H9 (cell line): ENCODE results near the gene HCFC1. TPM values are rescaled to one million over a fixed set of nuclear protein-coding genes. Genes with fewer than 3 reads are reported as not detected.
A peak's percentile ranks its signal among the peaks of the same experiment; 100 is the strongest.

Experiments used
- DNase-seq: peaks from one replicate; pipeline ENCODE4 v3.0.0-alpha.2; 2017
- H2AFZ ChIP-seq: one replicate; pipeline ENCODE4 v1.6.1; 2013; ENCODE audit warnings: mild to moderate bottlenecking, low read length, control low read depth, moderate library complexity
- H2AK5ac ChIP-seq: 2 replicates; pipeline ENCODE4 v1.6.1; 2013; ENCODE audit warnings: low read length, control low read depth, mixed read lengths; ENCODE audit not compliant: insufficient read length
- H2BK120ac ChIP-seq: one replicate; pipeline ENCODE4 v1.6.1; 2013; ENCODE audit warnings: low read depth, mild to moderate bottlenecking, low read length, control low read depth, inconsistent platforms; ENCODE audit not compliant: poor library complexity, severe bottlenecking
- H2BK12ac ChIP-seq: 2 replicates; pipeline ENCODE4 v1.6.1; 2013; ENCODE audit warnings: low read length, control low read depth, mixed read lengths, low read depth; ENCODE audit not compliant: insufficient read length
- H2BK15ac ChIP-seq: 2 replicates; pipeline ENCODE4 v1.6.1; 2013; ENCODE audit warnings: low read depth, low read length, control low read depth
- H2BK20ac ChIP-seq: one replicate; pipeline ENCODE4 v1.6.1; 2013; ENCODE audit warnings: low read depth, mild to moderate bottlenecking, low read length, control low read depth, inconsistent platforms; ENCODE audit not compliant: poor library complexity, severe bottlenecking
- H2BK5ac ChIP-seq: 2 replicates; pipeline ENCODE4 v1.6.1; 2013; ENCODE audit warnings: low read length, control low read depth, mixed read lengths; ENCODE audit not compliant: insufficient read length
- H3K14ac ChIP-seq: 2 replicates; pipeline ENCODE4 v1.6.1; 2013; ENCODE audit warnings: low read length, control low read depth; ENCODE audit not compliant: insufficient read depth
- H3K18ac ChIP-seq: 2 replicates; pipeline ENCODE4 v1.6.1; 2013; ENCODE audit warnings: low read depth, mild to moderate bottlenecking, mixed read lengths, low read length, control low read depth; ENCODE audit not compliant: insufficient read length
- H3K23ac ChIP-seq: 2 replicates; pipeline ENCODE4 v1.6.1; 2013; ENCODE audit warnings: low read length, control low read depth, mixed read lengths, low read depth; ENCODE audit not compliant: insufficient read length
- H3K23me2 ChIP-seq: 2 replicates; pipeline ENCODE4 v1.6.1; 2013; ENCODE audit warnings: low read depth, mild to moderate bottlenecking, mixed read lengths, low read length, control low read depth; ENCODE audit not compliant: insufficient read length, poor library complexity, severe bottlenecking
- H3K27ac ChIP-seq: 2 replicates; pipeline ENCODE4 v1.5.1; 2013; ENCODE audit warnings: low read length, control low read depth, mixed read lengths, low read depth; ENCODE audit not compliant: insufficient read length
- H3K27me3 ChIP-seq: 2 replicates; pipeline ENCODE4 v1.6.1; 2013; ENCODE audit warnings: low read length, control low read depth, inconsistent platforms; ENCODE audit not compliant: insufficient read depth
- H3K4ac ChIP-seq: 2 replicates; pipeline ENCODE4 v1.6.1; 2013; ENCODE audit warnings: low read depth, mild to moderate bottlenecking, control low read depth, inconsistent platforms, low read length, moderate library complexity
- H3K4me1 ChIP-seq: 2 replicates; pipeline ENCODE4 v1.6.1; 2013; ENCODE audit warnings: low read length, control low read depth, inconsistent platforms; ENCODE audit not compliant: insufficient read depth
- H3K4me2 ChIP-seq: 2 replicates; pipeline ENCODE4 v1.6.1; 2013; ENCODE audit warnings: low read length, control low read depth, mixed read lengths; ENCODE audit not compliant: insufficient read length, insufficient read depth
- H3K56ac ChIP-seq: 2 replicates; pipeline ENCODE4 v1.6.1; 2013; ENCODE audit warnings: low read depth, mild to moderate bottlenecking, mixed read lengths, low read length, control low read depth; ENCODE audit not compliant: insufficient read length
- H3K79me1 ChIP-seq: 2 replicates; pipeline ENCODE4 v1.6.1; 2013; ENCODE audit warnings: low read depth, mild to moderate bottlenecking, moderate library complexity, low read length, control low read depth, inconsistent platforms; ENCODE audit not compliant: insufficient read depth, poor library complexity, severe bottlenecking
- H3K79me2 ChIP-seq: 2 replicates; pipeline ENCODE4 v1.6.1; 2013; ENCODE audit warnings: low read length, control low read depth, inconsistent platforms; ENCODE audit not compliant: insufficient read depth
- H3K9ac ChIP-seq: 2 replicates; pipeline ENCODE4 v1.6.1; 2013; ENCODE audit warnings: low read length, control low read depth, mixed read lengths; ENCODE audit not compliant: insufficient read length; ENCODE audit errors: extremely low read depth
- H3K9me3 ChIP-seq: one replicate; pipeline ENCODE4 v1.6.1; 2013; ENCODE audit warnings: low read depth, low read length, inconsistent platforms; ENCODE audit not compliant: control insufficient read depth
- H3T11ph ChIP-seq: one replicate; pipeline ENCODE4 v1.6.1; 2013; ENCODE audit warnings: mild to moderate bottlenecking, low read length, control low read depth, inconsistent platforms
- H4K20me1 ChIP-seq: one replicate; pipeline ENCODE4 v1.6.1; 2013; ENCODE audit not compliant: control insufficient read depth, insufficient read length, insufficient read depth
- H4K5ac ChIP-seq: 2 replicates; pipeline ENCODE4 v1.6.1; 2013; ENCODE audit warnings: low read depth, mild to moderate bottlenecking, mixed read lengths, low read length, control low read depth; ENCODE audit not compliant: insufficient read length
- H4K8ac ChIP-seq: replicated peaks from 2 replicates; pipeline ENCODE4 v1.6.1; 2013; ENCODE audit warnings: low read length, control low read depth, mixed read lengths, low read depth; ENCODE audit not compliant: insufficient read length
- H4K91ac ChIP-seq: 2 replicates; pipeline ENCODE4 v1.6.1; 2013; ENCODE audit warnings: low read depth, mild to moderate bottlenecking, moderate library complexity, mixed read lengths, low read length, control low read depth; ENCODE audit not compliant: insufficient read length
- H3K27ac Mint-ChIP-seq, 3 experiments: 2 replicates in 2 of 3; 3 replicates in 1 of 3; pipeline ENCODE4 v1.8.0; 2020 to 2021; ENCODE audit warnings: mixed read lengths in 3 of 3, mild to moderate bottlenecking in 1 of 3, moderate library complexity in 1 of 3
- H3K27me3 Mint-ChIP-seq: 2 replicates; pipeline ENCODE4 v1.8.0; 2021; ENCODE audit warnings: low read depth, mild to moderate bottlenecking, moderate library complexity, mixed read lengths
- H3K36me3 Mint-ChIP-seq, 3 experiments: 2 replicates in 2 of 3; 3 replicates in 1 of 3; pipeline ENCODE4 v1.8.0; 2020 to 2021; ENCODE audit warnings: low read depth in 3 of 3, mixed read lengths in 3 of 3; ENCODE audit not compliant: insufficient read depth in 1 of 3
- H3K4me1 Mint-ChIP-seq, 2 experiments: 2 replicates each; pipeline ENCODE4 v1.8.0; 2020; ENCODE audit warnings: mixed read lengths in 2 of 2
- H3K4me3 Mint-ChIP-seq, 2 experiments: 2 replicates in 1 of 2; 3 replicates in 1 of 2; pipeline ENCODE4 v1.8.0; 2020 to 2021; ENCODE audit warnings: mild to moderate bottlenecking in 2 of 2, mixed read lengths in 2 of 2, moderate library complexity in 1 of 2
- H3K9me3 Mint-ChIP-seq, 2 experiments: 2 replicates in 1 of 2; 3 replicates in 1 of 2; pipeline ENCODE4 v1.8.0; 2020; ENCODE audit warnings: mild to moderate bottlenecking in 2 of 2, mixed read lengths in 2 of 2, moderate library complexity in 1 of 2
- WGBS: extraction: QIAGEN DNeasy Blood & Tissue Kit; methylation state at CpG from one replicate; pipeline ENCODE4 v1.1.7; 2013; ENCODE audit warnings: missing lambda C conversion rate, low lambda C conversion rate, mixed read lengths; ENCODE audit not compliant: insufficient read length; ENCODE audit errors: extremely low coverage; 5-methylcytosine and 5-hydroxymethylcytosine counted together
- total RNA-seq: library from RNA; stranded (reverse); gene quantifications from 2 replicates; pipeline ENCODE4 v1.2.1, GENCODE V29; 2021
- TF ChIP-seq, protein P1 (sequence below): fragments of 200-600 bp; sonication (generic); conservative IDR thresholded peaks from 3 replicates; pipeline ENCODE4 v1.8.0; 2021; ENCODE audit warnings: antibody characterized with exemption, mild to moderate bottlenecking

Gene HCFC1
- total RNA-seq, 1 experiment from 2014 or later: 144 TPM

DNA sequence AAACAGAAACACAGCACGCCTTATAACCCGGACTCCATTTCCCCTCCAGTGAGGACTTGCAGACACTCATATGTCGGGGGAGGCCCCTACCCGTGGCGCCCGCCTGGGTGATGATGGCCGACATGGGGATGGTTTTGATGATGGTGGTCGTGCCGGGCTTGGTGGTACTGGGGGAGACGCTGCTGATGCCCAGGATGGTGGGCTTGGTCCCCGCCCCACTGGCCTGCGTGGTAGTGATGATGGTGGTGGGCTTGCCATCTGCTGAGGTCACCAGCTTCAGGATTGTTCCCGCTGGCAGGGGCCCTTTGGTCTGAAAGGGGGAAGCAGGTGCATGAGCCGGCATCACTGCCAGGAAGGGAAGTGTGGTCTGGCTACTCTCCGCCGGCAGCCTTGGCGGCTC lies 14.4 kb downstream of the HCFC1 start:
- Histone ChIP-seq H4K8ac (no peak overlapping the region), H4K91ac (no peak overlapping the region)

More for the DNA sequence above, 14.4 kb downstream of the HCFC1 start:
- Histone ChIP-seq H4K20me1 (no peaks in the 10 kb centered on the region), H3K14ac (no peak overlapping the region), H3K79me2 (no peaks in the 10 kb centered on the region), H3T11ph (no peak overlapping the region), H3K79me1 (no peaks in the 10 kb centered on the region), H3K23me2 (no peaks in the 10 kb centered on the region), H2BK12ac (no peak overlapping the region), H3K9me3 (peaks cover 5% of the 10 kb centered on the region), H3K9ac (no peak overlapping the region), H2BK5ac (no peak overlapping the region), H4K5ac (no peak overlapping the region), H3K4me2 (no peak overlapping the region), H3K56ac (no peak overlapping the region), H2BK20ac (no peak overlapping the region), H2BK120ac (no peak overlapping the region), H3K27ac (no peak overlapping the region), H2AFZ (no peak overlapping the region), H3K23ac (no peak overlapping the region), H3K18ac (no peak overlapping the region), H2AK5ac (no peak overlapping the region), H3K4me1 (no peaks in the 10 kb centered on the region), H3K4ac (no peak overlapping the region), H2BK15ac (no peak overlapping the region), H3K27me3 (no peaks in the 10 kb centered on the region)
- H3K4me3 Mint-ChIP-seq: no peak overlapping the region
- peaks cover 0 to 6% of the 10 kb centered on the region in 2 experiments; a peak in 1 of 4 replicates for H3K4me1 Mint-ChIP-seq
- peaks cover 76 to 96% (median 90%) of the 10 kb centered on the region in 3 experiments for H3K36me3 Mint-ChIP-seq
- TF ChIP-seq, protein P1, sequence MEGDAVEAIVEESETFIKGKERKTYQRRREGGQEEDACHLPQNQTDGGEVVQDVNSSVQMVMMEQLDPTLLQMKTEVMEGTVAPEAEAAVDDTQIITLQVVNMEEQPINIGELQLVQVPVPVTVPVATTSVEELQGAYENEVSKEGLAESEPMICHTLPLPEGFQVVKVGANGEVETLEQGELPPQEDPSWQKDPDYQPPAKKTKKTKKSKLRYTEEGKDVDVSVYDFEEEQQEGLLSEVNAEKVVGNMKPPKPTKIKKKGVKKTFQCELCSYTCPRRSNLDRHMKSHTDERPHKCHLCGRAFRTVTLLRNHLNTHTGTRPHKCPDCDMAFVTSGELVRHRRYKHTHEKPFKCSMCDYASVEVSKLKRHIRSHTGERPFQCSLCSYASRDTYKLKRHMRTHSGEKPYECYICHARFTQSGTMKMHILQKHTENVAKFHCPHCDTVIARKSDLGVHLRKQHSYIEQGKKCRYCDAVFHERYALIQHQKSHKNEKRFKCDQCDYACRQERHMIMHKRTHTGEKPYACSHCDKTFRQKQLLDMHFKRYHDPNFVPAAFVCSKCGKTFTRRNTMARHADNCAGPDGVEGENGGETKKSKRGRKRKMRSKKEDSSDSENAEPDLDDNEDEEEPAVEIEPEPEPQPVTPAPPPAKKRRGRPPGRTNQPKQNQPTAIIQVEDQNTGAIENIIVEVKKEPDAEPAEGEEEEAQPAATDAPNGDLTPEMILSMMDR: no peak
- H3K27ac Mint-ChIP-seq: peak overlapping the region in 1 of 3 experiments; percentile 22; a peak in 1 of 7 replicates
- no peak for DNase-seq
- H3K27me3 Mint-ChIP-seq: no peaks in the 10 kb centered on the region
- WGBS: no CpG with 5 or more reads among the region's 17 CpGs
- no peaks in the 10 kb centered on the region; a peak in 1 of 5 replicates for H3K9me3 Mint-ChIP-seq
